Islet precursor cell (in vitro differentiated cells): ENCODE data around the gene DTNB.
A peak's percentile ranks its signal among the peaks of the same experiment; 100 is the strongest.

Experiments used
- DNase-seq: peaks from one replicate; pipeline ENCODE4 v3.0.0-alpha.2; 2018

The DTNB gene

GRCh38 chr2:25492726-25493125 lies 180.7 kb downstream of the DTNB start:
- no peak for DNase-seq

- DNase-seq = no peak
These were observed 181.3 kb downstream of the DTNB start for GRCh38 chr2:25491966-25492532.

- no peak for DNase-seq
These were observed 182.2 kb downstream of the DTNB start for GRCh38 chr2:25491003-25491696.

- no peak for DNase-seq
These were observed 183.2 kb downstream of the DTNB start for GRCh38 chr2:25490217-25490616.

GRCh38 chr2:25489631-25490030 lies 183.7 kb downstream of the DTNB start:
- DNase-seq = no peak

GRCh38 chr2:25483607-25484266 lies 189.6 kb downstream of the DTNB start:
- DNase-seq = no peak

- no peak for DNase-seq
These were observed 191.0 kb downstream of the DTNB start for GRCh38 chr2:25482341-25482740.

GRCh38 chr2:25481381-25482300 lies 191.7 kb downstream of the DTNB start:
- DNase-seq = peak; percentile 72

- DNase-seq = no peak
These were observed 192.8 kb downstream of the DTNB start for GRCh38 chr2:25480561-25480960.

GRCh38 chr2:25479761-25480160 lies 193.6 kb downstream of the DTNB start:
- peak; percentile 72 for DNase-seq

- DNase-seq = no peak
These were observed 194.6 kb downstream of the DTNB start for GRCh38 chr2:25478736-25479135.

- DNase-seq = no peak
These were observed 199.5 kb downstream of the DTNB start for GRCh38 chr2:25473758-25474340.

- no peak for DNase-seq
These were observed 200.2 kb downstream of the DTNB start for GRCh38 chr2:25473131-25473530.

GRCh38 chr2:25470806-25471205 lies 202.6 kb downstream of the DTNB start:
- no peak for DNase-seq

- DNase-seq = no peak
These were observed 205.6 kb downstream of the DTNB start for GRCh38 chr2:25467743-25468142.

- no peak for DNase-seq
These were observed 211.4 kb downstream of the DTNB start for GRCh38 chr2:25462021-25462420.

GRCh38 chr2:25460261-25460905 lies 213.0 kb downstream of the DTNB start:
- DNase-seq = no peak

- DNase-seq = no peak
These were observed 218.4 kb downstream of the DTNB start for GRCh38 chr2:25454824-25455611.

- DNase-seq = no peak
These were observed 220.0 kb downstream of the DTNB start for GRCh38 chr2:25453199-25453905.

- DNase-seq = no peak
These were observed 224.6 kb downstream of the DTNB start for GRCh38 chr2:25448808-25449207.

GRCh38 chr2:25447018-25447417 lies 226.4 kb downstream of the DTNB start:
- no peak for DNase-seq
